ENCODE data around the gene DNAJC8.

GRCh38 chr1:28170001-28170596 is 62.7 kb downstream of the DNAJC8 start:
- no peak for TF ChIP-seq BHLHE40 (IDR thresholded peaks at IDR 0.05; ENCODE audit: low read depth, low read length)
- no peak for TF ChIP-seq CTCF (conservative IDR thresholded peaks at IDR 0.05; ENCODE audit: low read depth, low read length)
- TF ChIP-seq POLR2A (IDR thresholded peaks at IDR 0.05; ENCODE audit: low read depth, low read length) = no peak
- no peak for TF ChIP-seq CEBPB (IDR thresholded peaks at IDR 0.05; ENCODE audit: low read depth, low read length)
- TF ChIP-seq ELK1 (IDR thresholded peaks at IDR 0.05; ENCODE audit: borderline replicate concordance, low read depth, low read length) = no peak
- no peak for TF ChIP-seq RFX5 (IDR thresholded peaks at IDR 0.05; ENCODE audit: low read depth, low read length)
- TF ChIP-seq MAZ (IDR thresholded peaks at IDR 0.05; ENCODE audit: borderline replicate concordance, low read depth, low read length) = no peak
- TF ChIP-seq, protein P1, sequence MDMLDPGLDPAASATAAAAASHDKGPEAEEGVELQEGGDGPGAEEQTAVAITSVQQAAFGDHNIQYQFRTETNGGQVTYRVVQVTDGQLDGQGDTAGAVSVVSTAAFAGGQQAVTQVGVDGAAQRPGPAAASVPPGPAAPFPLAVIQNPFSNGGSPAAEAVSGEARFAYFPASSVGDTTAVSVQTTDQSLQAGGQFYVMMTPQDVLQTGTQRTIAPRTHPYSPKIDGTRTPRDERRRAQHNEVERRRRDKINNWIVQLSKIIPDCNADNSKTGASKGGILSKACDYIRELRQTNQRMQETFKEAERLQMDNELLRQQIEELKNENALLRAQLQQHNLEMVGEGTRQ (IDR thresholded peaks at IDR 0.05; ENCODE audit: low read depth, low read length) = no peak
- no peak for TF ChIP-seq FOS (IDR thresholded peaks at IDR 0.05; ENCODE audit: low read depth, low read length)
- TF ChIP-seq MXI1 (IDR thresholded peaks at IDR 0.05; ENCODE audit: borderline replicate concordance, low read depth, low read length) = no peak
- TF ChIP-seq MAFK (IDR thresholded peaks at IDR 0.05; ENCODE audit: low read depth, low read length) = no peak
- TF ChIP-seq RAD21 (IDR thresholded peaks at IDR 0.05; ENCODE audit: low read length) = no peak
- TF ChIP-seq SMC3 (IDR thresholded peaks at IDR 0.05; ENCODE audit: low read depth, low read length) = no peak
